Brain pericyte (primary cell): ENCODE measurements around the gene HES3.

Experiments used
- DNase-seq: peaks from one replicate; pipeline ENCODE4 v3.0.0-alpha.2; 2012; ENCODE audit warnings: low read depth, low spot score

The HES3 gene, protein sequence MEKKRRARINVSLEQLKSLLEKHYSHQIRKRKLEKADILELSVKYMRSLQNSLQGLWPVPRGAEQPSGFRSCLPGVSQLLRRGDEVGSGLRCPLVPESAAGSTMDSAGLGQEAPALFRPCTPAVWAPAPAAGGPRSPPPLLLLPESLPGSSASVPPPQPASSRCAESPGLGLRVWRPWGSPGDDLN

GRCh38 chr1:6243993-6244392, at the start of gene HES3:
TSS of gene HES3 (plus strand) at chr1:6244179. CDS start at chr1:6244366, 187 bp downstream.
- no peak for DNase-seq

GRCh38 chr1:6197746-6198427, 46.1 kb upstream of the HES3 start:
- no peak for DNase-seq

DNA sequence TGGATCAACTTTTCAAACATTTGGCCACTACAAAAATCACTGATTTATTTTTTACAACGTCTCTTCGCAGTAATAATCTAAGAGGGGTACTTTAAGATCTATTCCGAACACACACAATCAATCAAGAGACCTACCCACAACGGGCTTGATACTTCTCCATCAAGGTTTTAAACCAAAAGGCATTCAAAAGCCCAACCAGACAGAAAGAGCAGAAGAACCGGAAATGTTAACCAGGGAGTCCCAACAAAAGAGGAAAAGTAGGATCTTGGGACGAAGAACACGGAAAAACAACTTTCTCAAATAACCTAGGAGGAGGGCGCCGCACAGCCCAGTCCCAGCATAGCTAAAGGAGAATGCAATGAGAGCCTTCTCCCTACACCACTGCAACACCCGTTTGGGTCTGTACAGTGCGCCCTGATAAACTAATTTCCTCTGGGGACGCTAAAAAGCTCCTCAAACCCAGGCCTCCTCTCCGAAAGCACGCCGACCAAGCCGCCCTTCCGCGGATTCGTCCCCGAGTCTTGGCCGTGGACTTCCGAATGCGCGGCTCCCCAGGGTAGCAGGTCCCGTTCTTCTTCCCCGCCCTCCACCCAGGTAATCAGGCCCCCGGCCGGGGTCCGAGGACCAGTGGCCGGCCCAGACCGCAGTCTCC, 45.2 kb upstream of the HES3 start:
- DNase-seq = no peak

DNA sequence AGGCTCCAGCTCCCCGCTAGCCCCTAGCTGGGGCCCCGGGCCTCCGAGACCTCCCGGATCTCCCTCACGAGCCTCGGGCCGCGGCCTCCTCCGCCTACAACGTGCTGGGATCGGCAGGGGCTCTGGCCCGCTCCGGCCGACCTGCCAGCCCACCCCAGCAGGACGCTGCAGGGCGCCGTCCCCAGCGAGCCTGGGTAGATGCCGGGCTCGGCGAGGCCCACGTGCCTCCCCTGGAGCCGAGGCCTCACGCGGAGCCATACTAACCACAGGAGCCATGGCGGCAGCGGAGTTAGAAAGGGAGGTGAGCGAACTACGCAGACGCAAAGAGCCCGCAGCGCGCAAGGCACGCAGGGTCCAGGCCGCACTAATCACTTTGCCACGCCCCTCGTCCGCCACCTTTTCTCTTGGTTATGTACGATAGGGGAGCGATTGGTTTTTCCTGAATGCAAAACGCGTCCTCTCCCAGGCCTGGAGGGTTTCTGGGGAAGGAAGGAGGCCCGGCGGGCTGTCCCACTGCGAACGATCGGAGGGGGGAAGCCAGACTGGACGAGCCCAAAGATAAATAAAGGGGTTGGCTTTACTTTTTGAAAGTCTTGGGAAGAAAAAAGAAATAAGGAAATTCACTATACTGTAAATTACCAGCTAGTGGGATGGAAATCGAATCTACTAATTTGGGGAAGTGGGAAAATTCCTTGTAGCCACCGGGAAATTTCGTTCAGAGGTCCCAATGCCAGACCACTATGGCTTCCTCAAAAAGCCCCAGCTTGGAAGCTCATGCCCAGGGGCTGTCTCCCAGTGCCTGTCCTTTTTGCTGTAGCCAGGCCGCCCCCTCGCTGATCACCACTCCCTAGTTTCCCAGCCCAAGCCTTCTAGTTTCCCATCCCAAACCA, 44.4 kb upstream of the HES3 start, which contains the start of gene RPL22:
RPL22 (minus strand) TSS at position 298 of the 890 bp plus-strand sequence; CDS start at position 276, 22 bp downstream.
- peak; percentile 97 for DNase-seq

GRCh38 chr1:6200188-6200809, 43.7 kb upstream of the HES3 start:
- no peak for DNase-seq

- DNase-seq = no peak
Measured at GRCh38 chr1:6202256-6202655, 41.7 kb upstream of the HES3 start.

GRCh38 chr1:6205849-6206519, 38.0 kb upstream of the HES3 start, which contains the start of gene RNF207:
TSS of gene RNF207 (plus strand) at chr1:6206119. CDS start at chr1:6206536, 417 bp downstream.
- no peak for DNase-seq

GRCh38 chr1:6206520-6206855, 37.5 kb upstream of the HES3 start:
- no peak for DNase-seq

DNA sequence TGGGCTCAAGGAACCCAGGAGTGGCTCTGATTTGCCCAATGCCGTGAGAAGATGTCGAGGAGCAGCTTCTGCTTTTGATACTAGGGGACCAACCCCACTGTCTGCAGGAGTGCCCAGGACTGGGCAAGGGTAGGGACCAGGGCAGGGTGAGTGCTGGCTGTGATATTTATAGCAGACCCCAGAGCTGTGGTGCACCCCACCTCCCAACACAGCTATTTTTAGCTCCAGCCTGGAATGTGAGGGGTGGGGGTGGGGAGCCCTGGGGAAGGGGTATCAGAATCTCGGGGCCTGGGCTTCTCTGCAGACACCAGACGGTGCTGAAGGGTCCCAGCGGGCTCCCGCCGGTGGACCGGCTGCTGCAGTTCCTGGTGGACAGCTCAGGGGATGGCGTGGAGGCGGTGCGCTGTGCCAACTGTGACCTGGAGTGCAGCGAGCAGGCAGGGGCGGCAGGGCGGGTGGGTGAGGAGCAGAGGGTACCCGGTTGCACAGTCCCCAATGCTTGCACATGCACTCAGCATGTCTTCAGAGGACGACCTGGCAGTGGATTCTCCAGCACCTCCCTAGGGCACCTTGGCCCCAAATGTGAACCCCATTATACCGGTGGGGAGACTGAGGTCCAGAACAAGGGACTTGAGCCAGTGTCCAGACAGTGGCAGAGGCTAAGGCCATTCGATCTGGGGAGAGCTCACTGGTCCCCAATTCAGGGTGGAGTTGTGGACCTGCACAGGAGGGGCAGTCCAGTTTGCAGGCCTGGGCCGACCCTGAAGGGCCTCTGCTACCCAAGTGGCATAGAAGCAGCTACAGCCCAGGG, 36.7 kb upstream of the HES3 start:
- DNase-seq = no peak

GRCh38 chr1:6207921-6208320, 36.1 kb upstream of the HES3 start:
- no peak for DNase-seq

DNA sequence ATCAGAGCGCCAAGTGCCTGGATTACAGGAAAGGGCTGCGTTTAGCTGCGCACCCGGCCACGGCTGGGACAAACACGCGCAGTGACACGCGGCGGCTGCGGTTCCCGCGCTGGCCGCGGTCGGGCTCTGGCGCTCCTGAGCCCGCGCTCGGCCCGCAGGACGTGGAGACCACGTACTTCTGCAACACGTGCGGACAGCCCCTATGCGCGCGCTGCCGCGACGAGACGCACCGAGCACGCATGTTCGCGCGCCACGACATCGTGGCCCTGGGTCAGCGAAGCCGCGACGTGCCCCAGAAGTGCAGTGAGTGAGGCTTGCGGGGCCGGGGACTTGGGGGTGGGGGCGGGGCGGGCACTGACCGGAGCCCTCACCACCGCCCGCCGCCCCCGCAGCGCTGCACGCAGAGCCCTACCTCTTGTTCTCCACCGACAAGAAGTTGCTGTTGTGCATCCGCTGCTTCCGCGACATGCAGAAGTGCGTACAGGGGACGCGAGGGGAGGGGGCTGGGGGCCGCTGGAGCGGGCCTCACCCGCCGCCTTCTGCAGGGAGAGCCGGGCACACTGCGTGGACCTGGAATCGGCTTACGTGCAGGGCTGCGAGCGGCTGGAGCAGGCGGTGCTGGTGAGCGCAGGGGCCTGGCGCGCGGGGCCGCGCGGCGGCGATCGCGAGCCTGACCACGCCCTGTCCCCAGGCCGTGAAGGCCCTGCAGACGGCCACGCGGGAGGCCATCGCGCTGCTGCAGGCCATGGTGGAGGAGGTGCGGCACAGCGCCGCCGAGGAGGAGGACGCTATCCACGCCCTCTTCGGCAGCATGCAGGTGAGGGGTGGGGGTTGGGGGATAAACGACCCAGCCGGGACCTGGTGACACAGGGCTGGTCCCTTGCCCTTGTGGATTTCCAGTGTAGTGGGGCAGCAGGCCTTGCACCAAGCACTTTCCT, 35.0 kb upstream of the HES3 start:
- DNase-seq = no peak

- no peak for DNase-seq
Measured at GRCh38 chr1:6209661-6210580, 34.1 kb upstream of the HES3 start.

DNA sequence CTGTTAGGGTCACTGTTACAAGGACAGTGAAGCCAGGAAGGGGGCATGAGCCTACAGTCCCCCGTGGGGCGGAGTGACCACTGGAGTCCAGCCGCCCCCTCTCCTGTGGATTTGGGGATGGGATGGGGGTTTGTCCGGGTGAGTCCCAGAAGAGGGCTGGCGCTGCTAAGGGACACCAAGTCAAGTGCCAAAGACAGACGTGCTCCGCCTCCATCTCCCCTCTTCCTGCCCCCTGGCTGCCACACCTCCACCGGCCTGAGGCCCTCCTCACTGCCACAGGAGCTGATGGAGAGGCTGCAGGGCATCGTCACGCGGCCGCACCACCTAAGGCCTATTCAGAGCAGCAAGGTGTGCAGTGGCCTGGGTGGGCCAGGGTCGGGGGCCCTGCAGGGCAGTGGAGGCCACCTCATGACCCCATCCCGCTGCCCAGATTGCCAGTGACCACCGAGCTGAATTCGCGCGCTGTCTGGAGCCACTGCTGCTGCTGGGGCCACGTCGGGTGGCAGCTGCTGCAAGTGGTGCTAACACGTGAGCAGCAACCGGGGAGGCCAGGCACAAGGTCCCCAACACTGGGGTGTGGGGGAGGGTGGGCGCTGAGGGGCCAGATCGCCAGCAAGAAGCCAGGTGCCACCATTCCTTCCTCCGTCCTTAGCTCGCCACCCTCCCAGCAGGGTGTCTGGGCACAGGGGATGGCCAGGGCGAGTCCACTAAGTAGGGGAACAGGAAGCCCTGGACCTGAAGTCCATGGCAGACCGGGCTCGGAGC, 33.2 kb upstream of the HES3 start:
- no peak for DNase-seq

- DNase-seq = no peak
Measured at GRCh38 chr1:6211731-6212130, 32.2 kb upstream of the HES3 start.

GRCh38 chr1:6212193-6212959, 31.6 kb upstream of the HES3 start:
- DNase-seq = no peak
